ENCODE results near the gene AIP. TPM values are rescaled to one million over a fixed set of nuclear protein-coding genes. Genes with fewer than 3 reads are reported as not detected.

The AIP gene
- total RNA-seq, 2 experiments from 2014 or later: 115 to 117 TPM

DNA sequence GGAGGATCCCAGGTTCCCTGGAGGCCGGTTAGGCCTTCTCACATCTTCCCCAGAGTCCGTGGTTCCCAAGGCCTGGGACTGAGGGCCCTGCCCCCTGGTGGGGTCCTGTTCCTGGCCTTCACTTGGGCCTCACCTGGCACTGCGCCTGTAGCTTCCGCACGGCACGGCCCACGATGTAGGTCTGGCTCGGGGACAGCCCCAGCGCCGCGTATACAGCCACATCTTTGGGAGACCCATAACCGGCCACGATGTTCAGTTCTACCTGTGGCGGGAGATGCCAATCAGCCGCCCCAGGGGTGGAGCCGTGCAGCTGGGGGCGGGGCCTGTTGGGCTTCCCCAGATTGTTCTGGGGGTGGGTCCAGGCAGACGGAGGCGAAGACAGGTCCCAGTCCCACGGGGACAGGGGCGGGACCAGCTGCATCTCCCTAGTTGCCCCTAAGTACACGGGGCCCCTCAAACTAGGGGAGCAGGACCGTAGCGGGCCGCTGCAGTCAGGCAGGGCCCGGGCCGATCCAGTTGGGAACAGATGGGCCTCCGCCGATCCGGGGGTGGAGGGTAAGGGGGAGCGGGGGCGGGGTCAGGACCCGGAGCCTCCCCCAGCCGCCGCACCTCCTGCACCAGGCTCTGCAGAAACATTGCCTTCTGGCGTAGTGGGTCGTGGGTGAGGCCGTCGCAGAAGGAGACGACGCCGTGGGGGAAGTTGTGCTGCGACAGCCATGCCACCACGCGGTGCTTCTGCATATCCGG, 10.1 kb downstream of the AIP start:
- POLR2A ChIA-PET: interaction anchor here (0.6 to 2.5 kb wide), 5 partner anchors 10 to 176 kb away, joined by 3 to 9 read pairs (median 3); partner anchors contain the start of genes AIP, PPP1CA and PTPRCAP
- peaks cover 90% of the 10 kb centered on the region for H3K36me3 ChIP-seq (ENCODE audit: insufficient read depth, low read length)
- CTCF ChIA-PET: interaction anchor here (0.7 kb wide), 1 partner anchor 104 kb away, joined by 3 read pairs; no protein-coding TSS in a partner anchor

DNA sequence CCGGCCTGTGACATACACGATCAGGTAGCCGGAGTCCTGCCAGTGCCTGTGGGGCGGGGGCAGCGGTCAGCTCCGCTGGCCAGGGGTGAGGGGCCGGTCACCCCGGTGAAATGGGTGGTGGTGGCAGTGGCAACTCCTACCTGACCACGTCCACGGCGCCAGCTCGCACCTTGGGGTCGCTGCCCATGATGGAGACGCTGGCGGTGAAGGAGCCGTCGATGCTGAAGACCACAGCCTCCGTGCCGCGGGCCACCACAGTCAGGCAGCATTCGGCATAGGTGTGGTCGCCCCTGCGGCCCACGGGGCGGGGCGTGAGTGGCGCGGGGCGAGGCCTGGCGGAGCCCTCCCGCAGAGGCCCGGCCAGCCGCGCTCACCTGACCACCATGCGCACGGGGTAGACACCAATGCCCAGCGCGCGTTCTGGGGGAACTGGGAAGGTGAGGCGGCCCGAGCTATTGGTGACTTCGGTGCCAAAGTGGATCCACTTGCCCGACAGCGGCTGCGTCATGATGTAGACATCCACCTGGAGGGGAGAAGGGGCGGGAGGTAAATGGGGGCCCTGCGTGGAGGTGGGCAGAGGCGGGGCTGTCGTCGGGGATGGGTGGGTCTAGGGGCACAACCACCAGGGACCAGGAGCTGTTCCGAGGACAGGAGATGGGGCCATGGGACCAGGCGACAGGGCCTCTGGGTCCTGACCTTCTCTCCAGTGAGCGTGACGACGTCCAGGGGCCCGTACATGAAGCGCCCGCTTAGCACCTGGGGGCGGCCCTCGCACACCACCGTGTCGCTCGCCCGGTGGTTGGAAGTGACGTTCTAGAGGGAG, 10.9 kb downstream of the AIP start:
- DNase-seq (no peak), ATAC-seq (ENCODE audit: poor library complexity) (no peak)
- Histone ChIP-seq H3K4me3 (ENCODE audit: low read length) (no peak overlapping the region), H3K4me1 (ENCODE audit: insufficient read depth, low read length) (peaks cover 18% of the 10 kb centered on the region), H3K36me3 (ENCODE audit: insufficient read depth, low read length) (peaks cover 94% of the 10 kb centered on the region), H3K27ac (ENCODE audit: low read depth in 1 of 2, low read length in 2 of 2) (no peak overlapping the region), H3K9me3 (ENCODE audit: control insufficient read depth in 1 of 2, insufficient read depth in 1 of 2, low read length in 2 of 2) (no peaks in the 10 kb centered on the region), H3K27me3 (ENCODE audit: control insufficient read depth in 1 of 2, insufficient read depth in 2 of 2, low read length in 2 of 2) (no peaks in the 10 kb centered on the region)
- H3K27ac Mint-ChIP-seq: no peak overlapping the region
- POLR2A ChIA-PET: interaction anchor here (1.0 to 2.5 kb wide), 4 partner anchors 10 to 176 kb away, joined by 3 to 9 read pairs (median 4); partner anchors contain the start of genes AIP, PPP1CA and PTPRCAP
- H3K27me3 Mint-ChIP-seq: no peaks in the 10 kb centered on the region
- intact Hi-C loops (cut with DNase I, micrococcal nuclease): no loop called here
- H3K4me1 Mint-ChIP-seq (ENCODE audit: low read depth): peaks cover 8% of the 10 kb centered on the region
- CTCF ChIA-PET: no interaction called here
- H3K9me3 Mint-ChIP-seq: no peaks in the 10 kb centered on the region
- TF ChIP-seq, protein P1, sequence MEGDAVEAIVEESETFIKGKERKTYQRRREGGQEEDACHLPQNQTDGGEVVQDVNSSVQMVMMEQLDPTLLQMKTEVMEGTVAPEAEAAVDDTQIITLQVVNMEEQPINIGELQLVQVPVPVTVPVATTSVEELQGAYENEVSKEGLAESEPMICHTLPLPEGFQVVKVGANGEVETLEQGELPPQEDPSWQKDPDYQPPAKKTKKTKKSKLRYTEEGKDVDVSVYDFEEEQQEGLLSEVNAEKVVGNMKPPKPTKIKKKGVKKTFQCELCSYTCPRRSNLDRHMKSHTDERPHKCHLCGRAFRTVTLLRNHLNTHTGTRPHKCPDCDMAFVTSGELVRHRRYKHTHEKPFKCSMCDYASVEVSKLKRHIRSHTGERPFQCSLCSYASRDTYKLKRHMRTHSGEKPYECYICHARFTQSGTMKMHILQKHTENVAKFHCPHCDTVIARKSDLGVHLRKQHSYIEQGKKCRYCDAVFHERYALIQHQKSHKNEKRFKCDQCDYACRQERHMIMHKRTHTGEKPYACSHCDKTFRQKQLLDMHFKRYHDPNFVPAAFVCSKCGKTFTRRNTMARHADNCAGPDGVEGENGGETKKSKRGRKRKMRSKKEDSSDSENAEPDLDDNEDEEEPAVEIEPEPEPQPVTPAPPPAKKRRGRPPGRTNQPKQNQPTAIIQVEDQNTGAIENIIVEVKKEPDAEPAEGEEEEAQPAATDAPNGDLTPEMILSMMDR (IDR thresholded peaks at IDR 0.05): no peak
- H3K36me3 Mint-ChIP-seq (ENCODE audit: low read depth): peaks cover 62% of the 10 kb centered on the region
- no peak overlapping the region for H3K4me3 Mint-ChIP-seq

More for the DNA sequence above, 10.1 kb downstream of the AIP start:
- peaks cover 70% of the 10 kb centered on the region for H3K36me3 Mint-ChIP-seq (ENCODE audit: low read depth)
- H3K27ac ChIP-seq (ENCODE audit: low read depth in 1 of 2, low read length in 2 of 2): peak overlapping the region in 1 of 2 donors; percentile 34
- H3K9me3 ChIP-seq (ENCODE audit: control insufficient read depth in 1 of 2, insufficient read depth in 1 of 2, low read length in 2 of 2): no peaks in the 10 kb centered on the region
- no peaks in the 10 kb centered on the region for H3K27me3 Mint-ChIP-seq
- TF ChIP-seq, protein P1 (IDR thresholded peaks at IDR 0.05): no peak
- DNase-seq (peak in 2 of 14 experiments; percentile 34 to 53), ATAC-seq (ENCODE audit: poor library complexity) (peak; percentile 41)
- no peaks in the 10 kb centered on the region for H3K9me3 Mint-ChIP-seq
- intact Hi-C loops (cut with DNase I, micrococcal nuclease): no loop called here
- H3K27ac Mint-ChIP-seq: no peak overlapping the region
- no peak overlapping the region for H3K4me3 ChIP-seq (ENCODE audit: low read length)
- no peak overlapping the region for H3K4me3 Mint-ChIP-seq
- peaks cover 26% of the 10 kb centered on the region for H3K4me1 ChIP-seq (ENCODE audit: insufficient read depth, low read length)
- no peaks in the 10 kb centered on the region for H3K27me3 ChIP-seq (ENCODE audit: control insufficient read depth in 1 of 2, insufficient read depth in 2 of 2, low read length in 2 of 2)
- H3K4me1 Mint-ChIP-seq (ENCODE audit: low read depth): peaks cover 16% of the 10 kb centered on the region

DNA sequence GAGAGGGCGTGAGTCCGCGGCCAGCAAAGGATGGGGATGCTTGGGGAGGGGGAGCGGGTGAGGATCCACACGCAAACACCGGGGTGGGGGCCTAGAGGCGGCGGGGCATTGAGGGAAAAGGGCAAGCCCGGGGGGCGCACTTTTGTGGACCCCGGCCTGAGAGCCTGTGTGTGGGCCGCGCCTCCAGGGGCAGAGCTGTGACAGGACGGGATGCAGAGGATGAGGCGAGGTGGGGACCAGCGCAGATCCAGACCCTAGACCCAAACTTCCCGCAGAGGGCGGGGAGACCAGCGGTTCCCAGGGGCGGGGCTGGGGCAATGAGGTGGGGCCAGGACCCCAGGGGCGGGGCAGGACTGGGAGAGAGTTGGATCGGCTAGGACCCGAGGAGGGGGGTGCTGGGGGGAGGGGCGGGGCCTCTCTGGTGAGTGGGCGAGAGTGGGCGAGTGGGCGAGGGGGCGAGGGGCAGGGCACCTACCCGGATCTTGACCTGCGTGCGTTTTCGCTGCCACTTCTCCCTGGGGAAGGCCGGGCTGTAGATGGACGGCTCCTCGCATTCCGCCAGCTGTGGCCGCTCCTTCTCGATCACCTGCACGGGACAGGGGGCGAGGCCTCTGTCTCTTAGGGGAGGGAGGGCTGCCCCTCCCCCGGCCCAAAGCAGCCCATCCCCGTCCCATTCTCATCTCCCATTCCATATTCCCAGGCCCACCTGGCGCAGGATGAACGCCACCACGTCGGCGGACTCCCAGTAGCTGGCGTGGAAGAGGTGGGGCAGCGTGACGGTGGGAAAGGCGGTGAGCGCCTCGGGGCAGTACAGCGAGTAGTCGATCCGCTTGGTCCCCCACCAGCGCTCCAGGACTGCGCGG, 11.8 kb downstream of the AIP start:
- Histone ChIP-seq H3K36me3 (ENCODE audit: insufficient read depth, low read length) (peaks cover 92% of the 10 kb centered on the region), H3K27ac (ENCODE audit: low read depth in 1 of 2, low read length in 2 of 2) (no peak overlapping the region), H3K9me3 (ENCODE audit: control insufficient read depth in 1 of 2, insufficient read depth in 1 of 2, low read length in 2 of 2) (no peaks in the 10 kb centered on the region), H3K27me3 (ENCODE audit: control insufficient read depth in 1 of 2, insufficient read depth in 2 of 2, low read length in 2 of 2) (no peaks in the 10 kb centered on the region), H3K4me3 (ENCODE audit: low read length) (no peak overlapping the region), H3K4me1 (ENCODE audit: insufficient read depth, low read length) (peaks cover 9% of the 10 kb centered on the region)
- Mint-ChIP-seq H3K27me3 (no peaks in the 10 kb centered on the region), H3K9me3 (no peaks in the 10 kb centered on the region), H3K4me3 (no peak overlapping the region), H3K27ac (no peak overlapping the region), H3K4me1 (ENCODE audit: low read depth) (peaks cover 4% of the 10 kb centered on the region), H3K36me3 (ENCODE audit: low read depth) (peaks cover 56% of the 10 kb centered on the region)
- DNase-seq (no peak), ATAC-seq (ENCODE audit: poor library complexity) (no peak)
- ChIA-PET POLR2A (interaction anchor here (2.5 kb wide), 1 partner anchor 11 kb away, joined by 9 read pairs; the partner anchor contains the start of gene AIP), CTCF (no interaction called here)
- TF ChIP-seq, protein P1 (IDR thresholded peaks at IDR 0.05): no peak
- intact Hi-C loops (cut with DNase I, micrococcal nuclease): no loop called here
